ENCODE measurements around the gene CLEC10A. TPM values are rescaled to one million over a fixed set of nuclear protein-coding genes. Genes with fewer than 3 reads are reported as not detected.
"Not testable (repeated sequence)": the region's sequence is repeated elsewhere in the genome, so short reads cannot be mapped to it uniquely, and the experiment has no call there.

CLEC10A gene
- polyA plus RNA-seq, 1 donor (not counting 4 experiments of a cell fraction or from before 2014, with no cell fraction given) = not detected

GRCh38 chr17:7047566-7047965 lies 32.5 kb downstream of the CLEC10A start:
- TF ChIP-seq, protein P1, sequence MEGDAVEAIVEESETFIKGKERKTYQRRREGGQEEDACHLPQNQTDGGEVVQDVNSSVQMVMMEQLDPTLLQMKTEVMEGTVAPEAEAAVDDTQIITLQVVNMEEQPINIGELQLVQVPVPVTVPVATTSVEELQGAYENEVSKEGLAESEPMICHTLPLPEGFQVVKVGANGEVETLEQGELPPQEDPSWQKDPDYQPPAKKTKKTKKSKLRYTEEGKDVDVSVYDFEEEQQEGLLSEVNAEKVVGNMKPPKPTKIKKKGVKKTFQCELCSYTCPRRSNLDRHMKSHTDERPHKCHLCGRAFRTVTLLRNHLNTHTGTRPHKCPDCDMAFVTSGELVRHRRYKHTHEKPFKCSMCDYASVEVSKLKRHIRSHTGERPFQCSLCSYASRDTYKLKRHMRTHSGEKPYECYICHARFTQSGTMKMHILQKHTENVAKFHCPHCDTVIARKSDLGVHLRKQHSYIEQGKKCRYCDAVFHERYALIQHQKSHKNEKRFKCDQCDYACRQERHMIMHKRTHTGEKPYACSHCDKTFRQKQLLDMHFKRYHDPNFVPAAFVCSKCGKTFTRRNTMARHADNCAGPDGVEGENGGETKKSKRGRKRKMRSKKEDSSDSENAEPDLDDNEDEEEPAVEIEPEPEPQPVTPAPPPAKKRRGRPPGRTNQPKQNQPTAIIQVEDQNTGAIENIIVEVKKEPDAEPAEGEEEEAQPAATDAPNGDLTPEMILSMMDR (optimal IDR thresholded peaks at IDR 0.05 in 1 of 3, IDR thresholded peaks at IDR 0.05 in 1 of 3, conservative IDR thresholded peaks at IDR 0.05 in 1 of 3; ENCODE audit: extremely low read depth in 1 of 3, insufficient read depth in 2 of 3, low read length in 3 of 3) = no peak
- no peak for TF ChIP-seq EZH2 (IDR thresholded peaks at IDR 0.05; ENCODE audit: low read length)
- Histone ChIP-seq H3K4me2 (ENCODE audit: control insufficient read depth, extremely low read depth, insufficient read depth, low read depth, low read length) (peak overlapping the region; percentile 99), H3K9ac (ENCODE audit: control insufficient read depth, extremely low read depth, insufficient read depth, low read length) (peak overlapping the region; percentile 62), H3K27ac (ENCODE audit: control insufficient read depth, insufficient read depth, low read length) (no peak overlapping the region), H3K9me3 (ENCODE audit: control insufficient read depth, low read depth, low read length) (no peaks in the 10 kb centered on the region), H3K79me2 (ENCODE audit: control insufficient read depth, insufficient read depth, low read length) (no peaks in the 10 kb centered on the region), H3K9me1 (ENCODE audit: control insufficient read depth, extremely low read depth, insufficient read depth, low read length) (no peaks in the 10 kb centered on the region), H4K20me1 (ENCODE audit: control insufficient read depth, extremely low read depth, insufficient read depth, low read length) (no peaks in the 10 kb centered on the region), H3K36me3 (ENCODE audit: control insufficient read depth in 2 of 2, extremely low read depth in 1 of 2, insufficient read depth in 2 of 2, low read length in 2 of 2) (no peaks in the 10 kb centered on the region), H2AFZ (ENCODE audit: control insufficient read depth, low read length) (no peak overlapping the region), H3K4me1 (ENCODE audit: control insufficient read depth, extremely low read depth, insufficient read depth, low read length) (peaks cover 29% of the 10 kb centered on the region), H3K27me3 (ENCODE audit: control insufficient read depth, extremely low read depth, insufficient read depth, low read length) (peaks cover 15% of the 10 kb centered on the region), H3K4me3 (ENCODE audit: control insufficient read depth in 2 of 3, extremely low read depth in 1 of 3, insufficient read depth in 2 of 3, low read depth in 1 of 3, low read length in 3 of 3) (no peak overlapping the region)
- dilution Hi-C loops (cut with MboI; ENCODE audit: extremely low pct_ligation_motif_present, low sequenced_read_pairs) = no loop called here
- FAIRE-seq (no peak), DNase-seq (ENCODE audit: low read depth, low spot score) (no peak)

DNA sequence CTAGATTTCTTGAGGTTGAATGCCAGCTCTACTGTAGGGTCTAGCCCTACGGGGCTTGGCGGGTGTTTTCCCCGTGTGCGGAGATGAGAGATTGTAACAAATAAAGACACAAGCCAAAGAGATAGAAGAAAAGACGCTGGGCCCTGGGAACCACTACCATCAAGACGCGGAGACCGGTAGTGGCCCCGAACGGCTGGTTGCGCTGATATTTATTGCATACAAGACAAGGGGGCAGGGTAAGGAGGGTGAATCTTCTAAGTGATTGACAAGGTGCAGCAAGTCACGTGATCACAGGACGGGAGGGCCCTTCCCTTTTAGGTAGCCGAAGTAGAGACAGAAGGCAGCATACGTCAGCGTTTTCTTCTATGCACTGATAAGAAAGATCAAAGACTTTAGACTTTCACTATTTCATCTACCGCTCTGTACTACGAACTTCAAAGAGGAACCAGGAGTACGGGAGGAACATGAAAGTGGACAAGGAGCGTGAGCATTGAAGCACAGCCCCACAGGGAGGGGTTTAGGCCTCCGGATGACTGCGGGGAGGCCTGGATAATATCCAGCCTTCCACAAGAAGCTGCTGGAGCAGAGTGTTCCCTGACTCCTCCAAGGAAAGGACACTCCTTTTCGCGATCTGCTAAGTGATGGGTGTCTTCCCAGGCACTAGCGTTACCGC lies 33.2 kb downstream of the CLEC10A start:
- Histone ChIP-seq H2AFZ (ENCODE audit: control insufficient read depth, low read length) (peak overlapping the region; percentile 83), H3K9ac (ENCODE audit: control insufficient read depth, extremely low read depth, insufficient read depth, low read length) (peak overlapping the region; percentile 62), H3K27me3 (ENCODE audit: control insufficient read depth, extremely low read depth, insufficient read depth, low read length) (peaks cover 21% of the 10 kb centered on the region), H3K4me1 (ENCODE audit: control insufficient read depth, extremely low read depth, insufficient read depth, low read length) (peaks cover 29% of the 10 kb centered on the region), H3K27ac (ENCODE audit: control insufficient read depth, insufficient read depth, low read length) (peak overlapping the region; percentile 86), H3K4me3 (ENCODE audit: control insufficient read depth in 2 of 3, extremely low read depth in 1 of 3, insufficient read depth in 2 of 3, low read depth in 1 of 3, low read length in 3 of 3) (peak overlapping the region; percentile 20 to 70 (median 48)), H3K4me2 (ENCODE audit: control insufficient read depth, extremely low read depth, insufficient read depth, low read depth, low read length) (peak overlapping the region; percentile 99)
- H3K9me3 ChIP-seq (ENCODE audit: control insufficient read depth, low read depth, low read length); H3K79me2 ChIP-seq (ENCODE audit: control insufficient read depth, insufficient read depth, low read length); H3K36me3 ChIP-seq (ENCODE audit: control insufficient read depth in 2 of 2, extremely low read depth in 1 of 2, insufficient read depth in 2 of 2, low read length in 2 of 2); H4K20me1 ChIP-seq (ENCODE audit: control insufficient read depth, extremely low read depth, insufficient read depth, low read length); H3K9me1 ChIP-seq (ENCODE audit: control insufficient read depth, extremely low read depth, insufficient read depth, low read length); dilution Hi-C loops (cut with MboI; ENCODE audit: extremely low pct_ligation_motif_present, low sequenced_read_pairs); DNase-seq (ENCODE audit: low read depth, low spot score): not testable (repeated sequence)
- peak; percentile 74 for FAIRE-seq
